ENCODE results near the gene ZNF197. TPM values are rescaled to one million over a fixed set of nuclear protein-coding genes. Genes with fewer than 3 reads are reported as not detected.

Gene ZNF197
- total RNA-seq, 1 experiment from 2014 or later, result 10.4 TPM

DNA sequence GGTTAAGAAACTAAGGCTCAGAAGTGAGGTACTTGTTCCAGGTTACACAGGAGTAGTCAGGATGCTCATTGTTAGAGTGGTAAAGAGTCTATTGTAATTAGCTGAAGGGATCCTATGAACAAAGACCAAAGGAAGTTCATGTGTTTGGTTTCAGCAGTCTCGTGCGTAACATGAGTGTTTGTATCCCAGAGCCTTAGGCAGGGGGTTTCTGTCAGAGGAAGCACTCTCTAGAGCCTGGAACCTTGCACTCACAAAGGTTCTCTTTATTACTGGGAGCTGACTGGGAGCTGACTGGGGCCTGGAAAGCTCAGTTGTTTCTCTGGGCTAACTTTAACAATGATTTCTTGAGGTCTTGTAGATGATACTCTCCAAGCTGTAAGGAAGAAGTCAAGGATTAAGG is 3.9 kb downstream of the ZNF197 start:
- Histone ChIP-seq H3F3A (ENCODE audit: low read length, unreplicated experiment) (peaks cover 3% of the 10 kb centered on the region), H3K4me3 (ENCODE audit: low read length) (no peak overlapping the region), H3K27me3 (ENCODE audit: low read length) (no peaks in the 10 kb centered on the region), H3K9ac (ENCODE audit: low read length) (no peak overlapping the region), H4K20me1 (ENCODE audit: low read length) (no peaks in the 10 kb centered on the region), H3K36me3 (ENCODE audit: low read depth, low read length) (peaks cover 5% of the 10 kb centered on the region; the same call in 1 of the 2 replicates), H3K79me2 (ENCODE audit: low read length) (peaks cover 39% of the 10 kb centered on the region), H3K9me2 (replicated peaks; ENCODE audit: low read length) (no peaks in the 10 kb centered on the region), H3K9me3 (ENCODE audit: low read length) (no peaks in the 10 kb centered on the region), H3K4me1 (ENCODE audit: insufficient read depth, low read length) (peaks cover 13% of the 10 kb centered on the region), H3K4me2 (ENCODE audit: low read length) (no peak overlapping the region), H2AFZ (ENCODE audit: low read length) (no peak overlapping the region), H3K27ac (ENCODE audit: low read length) (no peak overlapping the region)
- BruUV-seq (replicated peaks), result no TSS peak
- TF ChIP-seq, protein P1, sequence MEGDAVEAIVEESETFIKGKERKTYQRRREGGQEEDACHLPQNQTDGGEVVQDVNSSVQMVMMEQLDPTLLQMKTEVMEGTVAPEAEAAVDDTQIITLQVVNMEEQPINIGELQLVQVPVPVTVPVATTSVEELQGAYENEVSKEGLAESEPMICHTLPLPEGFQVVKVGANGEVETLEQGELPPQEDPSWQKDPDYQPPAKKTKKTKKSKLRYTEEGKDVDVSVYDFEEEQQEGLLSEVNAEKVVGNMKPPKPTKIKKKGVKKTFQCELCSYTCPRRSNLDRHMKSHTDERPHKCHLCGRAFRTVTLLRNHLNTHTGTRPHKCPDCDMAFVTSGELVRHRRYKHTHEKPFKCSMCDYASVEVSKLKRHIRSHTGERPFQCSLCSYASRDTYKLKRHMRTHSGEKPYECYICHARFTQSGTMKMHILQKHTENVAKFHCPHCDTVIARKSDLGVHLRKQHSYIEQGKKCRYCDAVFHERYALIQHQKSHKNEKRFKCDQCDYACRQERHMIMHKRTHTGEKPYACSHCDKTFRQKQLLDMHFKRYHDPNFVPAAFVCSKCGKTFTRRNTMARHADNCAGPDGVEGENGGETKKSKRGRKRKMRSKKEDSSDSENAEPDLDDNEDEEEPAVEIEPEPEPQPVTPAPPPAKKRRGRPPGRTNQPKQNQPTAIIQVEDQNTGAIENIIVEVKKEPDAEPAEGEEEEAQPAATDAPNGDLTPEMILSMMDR (conservative IDR thresholded peaks at IDR 0.05; ENCODE audit: low read depth, low read length), result no peak
- TF ChIP-seq EZH2 (IDR thresholded peaks at IDR 0.05; ENCODE audit: low read length, unreplicated experiment) (no peak), EZH2phosphoT487 (IDR thresholded peaks at IDR 0.05; ENCODE audit: borderline replicate concordance, low read length) (no peak)
- ChIA-PET POLR2A (ENCODE audit: unreplicated experiment) (no interaction called here), CTCF (no interaction called here)
- ATAC-seq (no peak), DNase-seq (no peak)
- intact Hi-C loops (cut with micrococcal nuclease), result no loop called here

DNA sequence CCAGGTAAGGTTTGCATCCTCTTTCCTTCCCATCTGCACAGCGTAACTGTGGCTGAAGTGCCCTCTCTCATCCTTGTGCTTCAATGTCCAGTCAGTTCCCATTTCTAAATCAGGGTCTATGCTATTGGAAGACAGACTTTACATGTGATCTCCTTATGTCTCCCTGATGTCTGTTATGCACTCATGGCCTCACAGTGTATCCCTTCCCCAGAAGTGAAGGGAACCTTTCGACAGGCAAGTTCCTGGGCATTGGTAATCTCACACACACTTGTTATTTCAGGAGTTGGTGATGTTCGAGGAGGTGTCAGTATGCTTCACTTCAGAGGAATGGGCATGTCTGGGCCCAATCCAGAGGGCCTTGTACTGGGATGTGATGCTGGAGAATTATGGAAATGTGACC is 7.4 kb downstream of the ZNF197 start:
- no peak overlapping the region for H3K4me3 ChIP-seq (ENCODE audit: low read length)
- DNase-seq (no peak), ATAC-seq (no peak)
- ChIA-PET CTCF (no interaction called here), POLR2A (ENCODE audit: unreplicated experiment) (no interaction called here)
- H4K20me1 ChIP-seq (ENCODE audit: low read length), result no peaks in the 10 kb centered on the region
- H3K4me2 ChIP-seq (ENCODE audit: low read length), result no peak overlapping the region
- H3K9ac ChIP-seq (ENCODE audit: low read length), result no peak overlapping the region
- peaks cover 18% of the 10 kb centered on the region for H3K79me2 ChIP-seq (ENCODE audit: low read length)
- TF ChIP-seq EZH2phosphoT487 (IDR thresholded peaks at IDR 0.05; ENCODE audit: borderline replicate concordance, low read length), result no peak
- TF ChIP-seq EZH2 (IDR thresholded peaks at IDR 0.05; ENCODE audit: low read length, unreplicated experiment), result no peak
- TF ChIP-seq, protein P1 (conservative IDR thresholded peaks at IDR 0.05; ENCODE audit: low read depth, low read length), result no peak
- peaks cover 32% of the 10 kb centered on the region for H3K36me3 ChIP-seq (ENCODE audit: low read depth, low read length)
- no peaks in the 10 kb centered on the region for H3F3A ChIP-seq (ENCODE audit: low read length, unreplicated experiment)
- H3K27me3 ChIP-seq (ENCODE audit: low read length), result no peaks in the 10 kb centered on the region
- H3K9me3 ChIP-seq (ENCODE audit: low read length), result no peaks in the 10 kb centered on the region
- H3K27ac ChIP-seq (ENCODE audit: low read length), result no peak overlapping the region
- H3K9me2 ChIP-seq (replicated peaks; ENCODE audit: low read length), result no peaks in the 10 kb centered on the region
- H2AFZ ChIP-seq (ENCODE audit: low read length), result no peak overlapping the region
- intact Hi-C loops (cut with micrococcal nuclease), result no loop called here
- H3K4me1 ChIP-seq (ENCODE audit: insufficient read depth, low read length), result no peaks in the 10 kb centered on the region
- BruUV-seq (replicated peaks), result no TSS peak

DNA sequence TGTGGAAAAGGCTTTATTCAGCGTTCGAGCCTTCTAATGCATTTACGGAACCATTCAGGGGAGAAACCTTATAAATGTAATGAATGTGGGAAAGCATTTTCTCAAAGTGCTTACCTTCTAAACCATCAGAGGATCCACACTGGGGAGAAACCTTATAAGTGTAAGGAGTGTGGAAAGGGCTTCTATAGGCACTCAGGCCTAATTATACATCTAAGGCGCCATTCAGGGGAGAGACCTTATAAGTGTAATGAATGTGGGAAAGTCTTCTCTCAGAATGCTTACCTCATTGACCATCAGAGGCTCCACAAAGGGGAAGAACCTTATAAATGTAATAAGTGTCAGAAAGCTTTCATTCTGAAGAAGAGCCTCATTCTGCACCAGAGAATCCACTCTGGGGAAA is 17.5 kb downstream of the ZNF197 start:
- H3K9me2 ChIP-seq (replicated peaks; ENCODE audit: low read length), result no peaks in the 10 kb centered on the region
- intact Hi-C loops (cut with micrococcal nuclease), result loop anchor here (10.0 kb wide), 1 partner anchor 242 kb away; no protein-coding TSS in a partner anchor
- peaks cover 41% of the 10 kb centered on the region for H3K9me3 ChIP-seq (ENCODE audit: low read length)
- H3K79me2 ChIP-seq (ENCODE audit: low read length), result no peaks in the 10 kb centered on the region
- TF ChIP-seq, protein P1 (conservative IDR thresholded peaks at IDR 0.05; ENCODE audit: low read depth, low read length), result no peak
- no peaks in the 10 kb centered on the region for H3K4me1 ChIP-seq (ENCODE audit: insufficient read depth, low read length)
- ChIA-PET CTCF (no interaction called here), POLR2A (ENCODE audit: unreplicated experiment) (no interaction called here)
- no peak overlapping the region for H3K27ac ChIP-seq (ENCODE audit: low read length)
- H3K4me2 ChIP-seq (ENCODE audit: low read length), result no peak overlapping the region
- no peaks in the 10 kb centered on the region for H4K20me1 ChIP-seq (ENCODE audit: low read length)
- no peak for ATAC-seq
- DNase-seq, result no peak
- no peaks in the 10 kb centered on the region for H3F3A ChIP-seq (ENCODE audit: low read length, unreplicated experiment)
- no peak overlapping the region for H2AFZ ChIP-seq (ENCODE audit: low read length)
- no peak overlapping the region for H3K9ac ChIP-seq (ENCODE audit: low read length)
- H3K36me3 ChIP-seq (ENCODE audit: low read depth, low read length), result peaks cover 65% of the 10 kb centered on the region
- H3K4me3 ChIP-seq (ENCODE audit: low read length), result no peak overlapping the region; the same call in 1 of the 2 replicates
- no peaks in the 10 kb centered on the region for H3K27me3 ChIP-seq (ENCODE audit: low read length)
- BruUV-seq (replicated peaks), result no TSS peak

Data from PC-3 (cell line).